GM10248 (cell line): ENCODE results near the gene TGFB1.

Experiments used
- CTCF ChIA-PET: fragments of 300-600 bp; sonication (Branson Sonifier 250); formaldehyde crosslinking; extraction: SDS; loops from one replicate; lab custom pipeline; 2021; ENCODE audit warnings: antibody characterized with exemption; lab: Yijun Ruan, JAX
- POLR2A ChIA-PET: fragments of 350-650 bp; sonication (Branson Sonifier 250); formaldehyde crosslinking; extraction: SDS; loops from one replicate; lab custom pipeline; 2020; ENCODE audit warnings: antibody characterized with exemption; lab: Yijun Ruan, JAX
- DNase-seq: peaks from one replicate; pipeline ENCODE4 v3.0.0; 2012; ENCODE audit errors: extremely low spot score
- TF ChIP-seq, protein P1 (sequence below): IDR thresholded peaks from 2 replicates; pipeline ENCODE4 v1.5.1; 2012; ENCODE audit warnings: mild to moderate bottlenecking, low read depth; ENCODE audit errors: extremely low read depth, missing control alignments, control extremely low read depth

TGFB1 gene

DNA sequence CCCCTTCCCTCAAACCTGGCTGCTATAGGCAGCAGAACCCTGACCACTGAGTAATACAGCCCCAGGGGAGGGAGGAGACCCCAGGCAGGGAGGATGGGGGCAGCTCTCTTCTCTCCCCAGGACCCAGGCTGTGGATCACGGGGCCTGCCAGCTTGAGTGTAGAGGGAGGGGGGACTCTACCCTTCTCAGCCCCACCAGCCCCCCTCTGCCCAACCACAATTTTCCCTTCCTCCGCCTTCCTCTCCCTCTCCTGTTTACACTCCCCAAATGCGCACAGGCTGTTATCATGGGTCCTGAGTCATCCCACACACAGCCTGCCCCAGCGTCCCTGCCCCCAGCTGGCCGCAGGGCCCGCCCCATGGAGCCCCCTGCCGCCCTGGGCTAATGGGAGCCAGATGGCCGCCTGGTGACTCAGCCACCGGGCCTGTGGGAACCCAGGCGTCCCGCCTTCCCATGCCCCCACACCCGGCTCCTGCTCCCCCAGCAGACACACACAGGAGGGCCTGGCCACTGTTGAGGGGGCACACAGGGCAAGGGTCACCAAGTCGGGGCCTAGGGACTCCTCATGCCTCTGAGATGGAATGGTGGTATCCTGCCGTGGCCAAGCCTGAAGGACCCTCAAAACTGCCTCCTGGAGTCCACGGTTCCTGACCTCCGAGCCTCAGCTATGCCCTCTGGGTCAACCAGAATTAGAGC is 30.1 kb downstream of the TGFB1 start:
- ChIA-PET CTCF (interaction anchor here (0.9 to 3.4 kb wide), 3 partner anchors 15 to 29 kb away, joined by 3 to 14 read pairs (median 9); partner anchors contain the start of gene TGFB1), POLR2A (interaction anchor here (1.1 kb wide), 1 partner anchor 41 kb away, joined by 3 read pairs; the partner anchor contains the start of gene B9D2)
- TF ChIP-seq, protein P1, sequence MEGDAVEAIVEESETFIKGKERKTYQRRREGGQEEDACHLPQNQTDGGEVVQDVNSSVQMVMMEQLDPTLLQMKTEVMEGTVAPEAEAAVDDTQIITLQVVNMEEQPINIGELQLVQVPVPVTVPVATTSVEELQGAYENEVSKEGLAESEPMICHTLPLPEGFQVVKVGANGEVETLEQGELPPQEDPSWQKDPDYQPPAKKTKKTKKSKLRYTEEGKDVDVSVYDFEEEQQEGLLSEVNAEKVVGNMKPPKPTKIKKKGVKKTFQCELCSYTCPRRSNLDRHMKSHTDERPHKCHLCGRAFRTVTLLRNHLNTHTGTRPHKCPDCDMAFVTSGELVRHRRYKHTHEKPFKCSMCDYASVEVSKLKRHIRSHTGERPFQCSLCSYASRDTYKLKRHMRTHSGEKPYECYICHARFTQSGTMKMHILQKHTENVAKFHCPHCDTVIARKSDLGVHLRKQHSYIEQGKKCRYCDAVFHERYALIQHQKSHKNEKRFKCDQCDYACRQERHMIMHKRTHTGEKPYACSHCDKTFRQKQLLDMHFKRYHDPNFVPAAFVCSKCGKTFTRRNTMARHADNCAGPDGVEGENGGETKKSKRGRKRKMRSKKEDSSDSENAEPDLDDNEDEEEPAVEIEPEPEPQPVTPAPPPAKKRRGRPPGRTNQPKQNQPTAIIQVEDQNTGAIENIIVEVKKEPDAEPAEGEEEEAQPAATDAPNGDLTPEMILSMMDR: no peak
- no peak for DNase-seq

DNA sequence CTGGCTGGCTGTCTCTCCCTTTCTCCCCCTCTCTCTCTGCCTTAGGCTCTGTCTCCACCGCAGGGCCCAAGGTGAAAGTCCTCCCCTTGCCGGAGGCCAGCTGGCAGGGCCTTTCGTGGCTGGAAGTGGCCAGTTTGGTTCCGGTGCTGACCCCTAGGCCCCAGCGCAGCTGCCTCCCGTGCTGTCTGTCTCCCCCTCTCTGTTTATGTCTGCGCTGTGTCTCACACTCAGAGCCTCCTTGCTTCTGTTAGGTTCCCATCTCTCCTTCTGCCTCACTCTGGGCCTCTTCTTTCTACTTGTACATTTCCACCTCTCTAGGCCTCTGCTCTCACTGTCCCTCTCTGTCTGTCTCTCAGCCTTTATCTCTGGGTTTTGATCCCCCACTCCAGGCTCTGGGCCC is 30.7 kb downstream of the TGFB1 start:
- TF ChIP-seq, protein P1: no peak

DNA sequence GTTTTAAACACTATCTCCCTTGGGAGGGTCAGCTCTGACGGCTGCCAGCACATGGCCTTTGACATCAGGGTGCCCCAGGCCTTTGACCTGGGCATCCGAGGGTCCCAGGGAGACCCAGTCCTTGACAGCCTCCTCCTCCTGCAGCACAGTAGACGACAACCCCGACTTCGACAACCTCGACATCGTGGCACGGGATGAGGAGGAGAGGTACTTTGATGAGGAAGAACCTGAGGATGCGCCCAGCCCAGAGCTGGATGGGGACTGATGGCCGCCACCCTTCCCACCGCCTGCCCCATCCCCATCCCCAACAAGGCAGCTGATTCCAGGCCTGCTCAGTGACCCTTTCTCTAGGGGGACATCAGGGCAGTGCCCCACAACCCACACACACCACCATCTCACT is 31.3 kb downstream of the TGFB1 start:
- TF ChIP-seq, protein P1: no peak
- DNase-seq: no peak
- POLR2A ChIA-PET: no interaction called here
- CTCF ChIA-PET: interaction anchor here (0.9 to 2.3 kb wide), 3 partner anchors 9 to 15 kb away, joined by 3 to 9 read pairs (median 4); no protein-coding TSS in a partner anchor

More for the DNA sequence above, 30.7 kb downstream of the TGFB1 start:
- ChIA-PET POLR2A (no interaction called here), CTCF (interaction anchor here (0.9 to 3.4 kb wide), 4 partner anchors 10 to 29 kb away, joined by 3 to 14 read pairs (median 6); partner anchors contain the start of gene TGFB1)
- no peak for DNase-seq

DNA sequence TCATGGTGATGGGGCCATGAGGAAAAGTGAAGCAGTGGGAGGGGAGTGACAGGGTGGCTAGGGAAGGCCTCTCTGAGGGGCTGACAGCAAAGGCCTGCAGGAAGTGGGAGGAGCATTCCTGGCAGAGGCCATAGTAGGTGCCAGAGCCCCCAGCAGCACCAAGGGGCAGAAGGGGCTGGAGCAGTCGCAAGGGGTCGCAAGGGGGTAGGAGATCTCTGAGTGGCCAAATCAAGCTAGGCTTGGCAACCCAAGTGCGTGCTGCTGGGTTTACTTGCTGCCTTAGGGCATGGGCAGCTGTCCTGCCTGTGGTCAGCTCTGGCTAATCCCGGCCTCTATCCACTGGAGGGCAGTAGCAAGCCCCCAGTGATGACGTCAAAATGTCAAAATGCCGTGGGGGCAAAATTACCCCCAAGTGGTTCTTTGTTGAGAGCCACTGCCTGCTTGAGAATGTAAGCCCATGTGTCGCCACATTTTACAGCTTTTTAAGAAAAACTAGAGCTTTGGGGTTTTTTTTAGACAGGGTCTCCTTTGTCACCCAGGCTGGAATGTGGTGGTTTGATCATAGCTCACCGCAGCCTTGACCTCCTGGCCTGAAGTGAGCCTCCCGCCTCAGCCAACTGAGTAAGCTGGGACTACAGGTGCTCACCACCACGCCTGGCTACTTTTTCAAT is 32.0 kb downstream of the TGFB1 start:
- POLR2A ChIA-PET: no interaction called here
- CTCF ChIA-PET: interaction anchor here (1.8 to 2.3 kb wide), 2 partner anchors 8 to 13 kb away, joined by 4 to 9 read pairs; no protein-coding TSS in a partner anchor
- TF ChIP-seq, protein P1: peak; percentile 27
- no peak for DNase-seq

DNA sequence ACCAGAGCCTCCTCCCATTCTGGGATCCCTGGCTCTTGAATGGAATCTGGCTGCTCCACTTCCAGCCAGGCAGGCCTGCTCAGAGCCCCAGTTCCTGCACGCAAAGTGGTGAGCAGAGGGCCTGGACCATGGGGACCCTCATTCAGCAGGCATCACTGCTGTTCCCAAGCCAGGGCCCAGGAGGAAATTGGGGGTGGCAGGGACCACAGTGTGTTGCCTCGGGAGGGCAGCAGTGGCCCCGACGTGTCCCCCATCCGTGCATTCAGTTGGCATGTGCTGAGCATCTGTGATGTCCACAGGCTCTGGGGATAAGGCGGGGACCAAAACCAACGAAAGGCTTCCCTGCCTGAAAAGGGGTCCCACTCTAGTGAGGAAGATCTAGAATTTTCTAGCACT is 32.5 kb downstream of the TGFB1 start:
- CTCF ChIA-PET: interaction anchor here (1.1 to 2.3 kb wide), 3 partner anchors 8 to 30 kb away, joined by 3 to 9 read pairs (median 4); no protein-coding TSS in a partner anchor
- TF ChIP-seq, protein P1: no peak
- POLR2A ChIA-PET: interaction anchor here (0.6 kb wide), 1 partner anchor 21 kb away, joined by 3 read pairs; no protein-coding TSS in a partner anchor
- DNase-seq: no peak

DNA sequence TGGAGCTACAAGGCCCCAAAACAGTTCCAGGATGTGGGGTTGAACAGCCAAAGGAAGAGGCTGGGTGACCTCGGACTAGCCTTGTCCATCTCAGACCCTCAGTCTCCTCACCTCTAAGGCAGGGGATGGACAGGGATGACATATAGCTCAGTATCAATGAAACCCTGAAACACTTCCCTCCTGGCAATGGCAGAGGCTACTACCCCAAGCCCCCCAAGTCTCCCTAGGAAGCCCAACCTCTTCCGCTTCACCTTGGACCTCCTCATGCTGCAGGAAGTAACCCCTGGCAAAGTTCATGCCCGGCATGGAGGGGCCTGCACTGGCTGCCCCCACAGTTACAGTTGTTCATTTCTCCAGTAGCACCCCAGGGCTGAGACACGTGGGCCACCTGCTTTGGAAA is 33.2 kb downstream of the TGFB1 start:
- TF ChIP-seq, protein P1: no peak
- ChIA-PET POLR2A (interaction anchor here (0.6 kb wide), 2 partner anchors 21 to 25 kb away, joined by 3 read pairs; no protein-coding TSS in a partner anchor), CTCF (interaction anchor here (0.8 to 1.1 kb wide), 3 partner anchors 8 to 31 kb away, joined by 3 read pairs; no protein-coding TSS in a partner anchor)
- DNase-seq: no peak
